SK-N-SH treated with all-trans-retinoic acid at 6 μM for 48 hours (cell line): ENCODE results near the gene RPA1.

Experiments
- ATAC-seq: fragments of 200-7000 bp; cut with Tn5 transposase; 3 replicates; pipeline ENCODE4 v1.9.1; 2020; ENCODE audit warnings: mild to moderate bottlenecking, moderate library complexity
- ARNTL ChIP-seq: fragments of 450-650 bp; formaldehyde crosslinking; IDR thresholded peaks from 2 replicates; pipeline ENCODE4 v1.5.0; 2020; ENCODE audit warnings: low read depth, mild to moderate bottlenecking, moderate library complexity, borderline replicate concordance
- BACH2 ChIP-seq: fragments of 250-450 bp; sonication (Bioruptor Pico); IDR thresholded peaks from 2 replicates; pipeline ENCODE4 v1.9.0; 2021; ENCODE audit warnings: mild to moderate bottlenecking, borderline replicate concordance
- ESRRG ChIP-seq: fragments of 250-450 bp; sonication (Bioruptor Pico); IDR thresholded peaks from 2 replicates; pipeline ENCODE4 v1.6.1; 2021; ENCODE audit warnings: mild to moderate bottlenecking
- GLIS3 ChIP-seq: fragments of 250-450 bp; sonication (Bioruptor Pico); IDR thresholded peaks from 2 replicates; pipeline ENCODE4 v1.5.0; 2020; ENCODE audit warnings: mild to moderate bottlenecking, moderate library complexity
- ISL1 ChIP-seq: fragments of 250-450 bp; sonication (Bioruptor Pico); IDR thresholded peaks from 2 replicates; pipeline ENCODE4 v2.1.2; 2022; ENCODE audit warnings: mild to moderate bottlenecking, moderate library complexity
- OSR1 ChIP-seq: fragments of 250-450 bp; sonication (Bioruptor Pico); IDR thresholded peaks from 2 replicates; pipeline ENCODE4 v1.8.0; 2022; ENCODE audit warnings: moderate library complexity, mild to moderate bottlenecking, inconsistent platforms
- PPARA ChIP-seq: fragments of 250-450 bp; sonication (Bioruptor Pico); IDR thresholded peaks from 2 replicates; pipeline ENCODE4 v1.5.0; 2020; ENCODE audit warnings: mild to moderate bottlenecking, borderline replicate concordance
- RARB ChIP-seq: fragments of 250-450 bp; sonication (Bioruptor Pico); IDR thresholded peaks from 2 replicates; pipeline ENCODE4 v1.8.0; 2021; ENCODE audit warnings: mild to moderate bottlenecking, moderate library complexity
- SNAI2 ChIP-seq: fragments of 250-450 bp; sonication (Bioruptor Pico); IDR thresholded peaks from 2 replicates; pipeline ENCODE4 v1.5.0; 2020; ENCODE audit warnings: mild to moderate bottlenecking, moderate library complexity
- TCF4 ChIP-seq: fragments of 250-450 bp; sonication (Bioruptor Pico); IDR thresholded peaks from 2 replicates; pipeline ENCODE4 v1.8.0; 2021; ENCODE audit warnings: mild to moderate bottlenecking, moderate library complexity, borderline replicate concordance
- TOX ChIP-seq: fragments of 250-450 bp; sonication (Bioruptor Pico); IDR thresholded peaks from 2 replicates; pipeline ENCODE4 v1.8.0; 2021; ENCODE audit warnings: mild to moderate bottlenecking, moderate library complexity, borderline replicate concordance
- ZFP3 ChIP-seq: fragments of 250-450 bp; sonication (Bioruptor Pico); IDR thresholded peaks from 2 replicates; pipeline ENCODE4 v1.5.0; 2020; ENCODE audit warnings: mild to moderate bottlenecking, moderate library complexity
- ZFP30 ChIP-seq: fragments of 450-650 bp; formaldehyde crosslinking; IDR thresholded peaks from 2 replicates; pipeline ENCODE4 v1.5.0; 2022; ENCODE audit warnings: mild to moderate bottlenecking, moderate library complexity
- ZNF565 ChIP-seq: fragments of 450-650 bp; formaldehyde crosslinking; conservative IDR thresholded peaks from 2 replicates; pipeline ENCODE4 v1.5.0; 2020; ENCODE audit warnings: low read depth, mild to moderate bottlenecking, moderate library complexity
- ZNF70 ChIP-seq: fragments of 450-650 bp; formaldehyde crosslinking; IDR thresholded peaks from 2 replicates; pipeline ENCODE4 v1.5.0; 2020; ENCODE audit warnings: mild to moderate bottlenecking, moderate library complexity
- ZNF8 ChIP-seq: fragments of 450-650 bp; formaldehyde crosslinking; IDR thresholded peaks from 2 replicates; pipeline ENCODE4 v1.5.0; 2020; ENCODE audit warnings: mild to moderate bottlenecking, moderate library complexity
- TF ChIP-seq, protein P1 (sequence below): fragments of 250-450 bp; sonication (Bioruptor Pico); IDR thresholded peaks from 2 replicates; pipeline ENCODE4 v1.5.0; 2020; ENCODE audit warnings: mild to moderate bottlenecking, moderate library complexity
- TF ChIP-seq, protein P2 (sequence below): fragments of 250-450 bp; sonication (Bioruptor Pico); IDR thresholded peaks from 2 replicates; pipeline ENCODE4 v1.5.1; 2020; ENCODE audit warnings: low read depth, mild to moderate bottlenecking, moderate library complexity
- TF ChIP-seq, protein P3 (sequence below): fragments of 250-450 bp; sonication (Bioruptor Pico); IDR thresholded peaks from 2 replicates; pipeline ENCODE4 v1.8.0; 2021; ENCODE audit warnings: low read depth, mild to moderate bottlenecking, moderate library complexity, borderline replicate concordance

Gene RPA1

DNA sequence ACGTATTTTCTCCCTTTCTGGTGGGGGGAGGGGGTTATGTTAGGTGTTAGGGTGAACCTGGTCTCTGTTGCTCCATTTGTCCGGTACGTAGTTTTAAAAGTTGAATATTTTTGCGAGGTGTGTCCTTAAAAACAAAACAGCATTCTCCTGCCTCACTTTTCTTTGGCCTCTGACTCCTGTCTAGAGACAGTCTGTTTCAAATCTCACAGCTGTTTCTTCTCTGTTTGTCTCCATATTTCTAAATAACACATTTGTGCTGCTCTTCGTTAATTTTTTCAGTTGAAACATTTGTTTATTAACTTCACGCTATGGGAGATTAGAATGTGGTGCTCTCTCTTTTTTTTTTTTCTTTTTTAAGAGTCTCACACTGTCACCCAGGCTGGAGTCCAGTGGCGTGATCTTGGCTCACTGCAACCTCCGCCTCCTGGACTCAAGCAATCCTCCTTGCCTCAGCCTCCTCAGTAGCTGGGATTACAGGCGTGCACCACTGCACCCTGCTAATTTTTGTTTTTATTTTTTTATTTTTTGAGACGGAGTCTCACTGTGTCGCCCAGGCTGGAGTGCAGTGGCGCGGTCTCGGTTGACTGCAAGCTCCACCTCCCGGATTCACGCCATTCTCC, 31.7 kb downstream of the RPA1 start:
- TF ChIP-seq ZNF70 (CRISPR knock-in tag) (no peak), ZNF565 (CRISPR knock-in tag) (no peak), ZFP30 (CRISPR knock-in tag) (no peak), SNAI2 (no peak), BACH2 (CRISPR knock-in tag) (no peak), GLIS3 (no peak), OSR1 (CRISPR knock-in tag) (no peak), ZNF8 (CRISPR knock-in tag) (no peak)
- ATAC-seq, result no peak

DNA sequence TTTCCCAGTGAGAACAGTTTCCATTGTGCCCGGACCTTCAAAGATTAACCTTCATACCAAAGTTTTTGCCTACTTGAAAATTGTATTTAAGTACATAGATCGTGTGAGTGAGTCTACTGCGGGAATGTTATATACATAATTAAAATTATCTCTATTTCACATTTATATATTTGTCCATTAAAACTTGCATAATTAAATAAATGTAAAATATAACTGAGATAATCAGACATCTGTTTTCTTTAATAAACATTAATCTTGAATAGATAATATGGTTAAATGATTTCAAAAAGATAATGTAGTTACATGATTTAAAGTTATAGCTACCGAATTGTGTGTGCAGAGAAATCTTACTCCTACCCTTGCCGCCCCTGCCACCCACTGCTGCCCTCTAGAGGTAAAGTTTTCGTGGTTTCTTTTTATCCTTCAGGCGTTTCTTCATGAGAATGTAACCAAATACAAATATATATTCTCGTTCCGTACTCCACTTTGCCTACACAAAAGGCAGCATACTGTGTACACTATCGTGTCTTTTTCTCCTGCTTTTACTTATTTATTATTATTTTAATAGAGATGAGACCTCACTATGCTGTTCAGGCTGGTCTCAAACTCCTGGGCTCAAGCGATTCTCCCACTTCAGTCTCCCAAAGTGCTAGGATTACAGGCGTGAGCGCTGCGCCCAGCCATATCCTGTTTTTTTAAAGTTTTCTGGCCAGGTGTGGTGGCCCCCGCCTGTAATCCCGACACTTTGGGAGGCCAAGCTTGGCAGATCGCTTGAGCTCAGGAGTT, 35.6 kb downstream of the RPA1 start:
- TF ChIP-seq TCF4 (CRISPR knock-in tag) (peak; percentile 87), RARB (no peak), ISL1 (peak; percentile 75)
- ATAC-seq, result peak; percentile 63; the same call in 2 of the 3 replicates

DNA sequence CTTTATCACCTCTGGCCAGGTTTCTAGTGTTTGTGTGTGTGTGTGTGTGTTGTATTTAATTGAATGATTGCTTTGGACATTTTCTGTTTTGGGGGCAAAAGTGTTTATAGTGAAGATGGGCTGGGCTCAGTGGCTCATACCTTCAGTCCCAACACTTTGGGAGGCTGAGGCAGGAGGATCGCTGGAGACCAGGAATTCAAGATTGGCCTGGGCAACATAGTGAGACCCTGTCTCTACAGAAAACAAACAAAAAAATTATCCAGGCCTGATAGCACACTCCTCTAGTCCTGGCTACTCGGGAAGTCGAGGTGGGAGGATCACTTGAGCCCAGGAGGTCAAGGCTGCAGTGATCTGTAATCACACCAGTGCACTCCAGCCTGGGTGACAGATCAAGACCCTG, 37.5 kb downstream of the RPA1 start:
- no peak for ATAC-seq
- TF ChIP-seq ZNF8 (CRISPR knock-in tag), result no peak
- no peak for TF ChIP-seq BACH2 (CRISPR knock-in tag)
- no peak for TF ChIP-seq PPARA (CRISPR knock-in tag)
- no peak for TF ChIP-seq ZFP3 (CRISPR knock-in tag)
- TF ChIP-seq, protein P1, sequence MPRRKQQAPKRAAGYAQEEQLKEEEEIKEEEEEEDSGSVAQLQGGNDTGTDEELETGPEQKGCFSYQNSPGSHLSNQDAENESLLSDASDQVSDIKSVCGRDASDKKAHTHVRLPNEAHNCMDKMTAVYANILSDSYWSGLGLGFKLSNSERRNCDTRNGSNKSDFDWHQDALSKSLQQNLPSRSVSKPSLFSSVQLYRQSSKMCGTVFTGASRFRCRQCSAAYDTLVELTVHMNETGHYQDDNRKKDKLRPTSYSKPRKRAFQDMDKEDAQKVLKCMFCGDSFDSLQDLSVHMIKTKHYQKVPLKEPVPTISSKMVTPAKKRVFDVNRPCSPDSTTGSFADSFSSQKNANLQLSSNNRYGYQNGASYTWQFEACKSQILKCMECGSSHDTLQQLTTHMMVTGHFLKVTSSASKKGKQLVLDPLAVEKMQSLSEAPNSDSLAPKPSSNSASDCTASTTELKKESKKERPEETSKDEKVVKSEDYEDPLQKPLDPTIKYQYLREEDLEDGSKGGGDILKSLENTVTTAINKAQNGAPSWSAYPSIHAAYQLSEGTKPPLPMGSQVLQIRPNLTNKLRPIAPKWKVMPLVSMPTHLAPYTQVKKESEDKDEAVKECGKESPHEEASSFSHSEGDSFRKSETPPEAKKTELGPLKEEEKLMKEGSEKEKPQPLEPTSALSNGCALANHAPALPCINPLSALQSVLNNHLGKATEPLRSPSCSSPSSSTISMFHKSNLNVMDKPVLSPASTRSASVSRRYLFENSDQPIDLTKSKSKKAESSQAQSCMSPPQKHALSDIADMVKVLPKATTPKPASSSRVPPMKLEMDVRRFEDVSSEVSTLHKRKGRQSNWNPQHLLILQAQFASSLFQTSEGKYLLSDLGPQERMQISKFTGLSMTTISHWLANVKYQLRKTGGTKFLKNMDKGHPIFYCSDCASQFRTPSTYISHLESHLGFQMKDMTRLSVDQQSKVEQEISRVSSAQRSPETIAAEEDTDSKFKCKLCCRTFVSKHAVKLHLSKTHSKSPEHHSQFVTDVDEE (CRISPR knock-in tag), result no peak
- TF ChIP-seq SNAI2, result no peak
- no peak for TF ChIP-seq ZNF565 (CRISPR knock-in tag)
- TF ChIP-seq RARB, result no peak
- TF ChIP-seq ZFP30 (CRISPR knock-in tag), result no peak
- TF ChIP-seq ISL1, result no peak
- TF ChIP-seq, protein P2, sequence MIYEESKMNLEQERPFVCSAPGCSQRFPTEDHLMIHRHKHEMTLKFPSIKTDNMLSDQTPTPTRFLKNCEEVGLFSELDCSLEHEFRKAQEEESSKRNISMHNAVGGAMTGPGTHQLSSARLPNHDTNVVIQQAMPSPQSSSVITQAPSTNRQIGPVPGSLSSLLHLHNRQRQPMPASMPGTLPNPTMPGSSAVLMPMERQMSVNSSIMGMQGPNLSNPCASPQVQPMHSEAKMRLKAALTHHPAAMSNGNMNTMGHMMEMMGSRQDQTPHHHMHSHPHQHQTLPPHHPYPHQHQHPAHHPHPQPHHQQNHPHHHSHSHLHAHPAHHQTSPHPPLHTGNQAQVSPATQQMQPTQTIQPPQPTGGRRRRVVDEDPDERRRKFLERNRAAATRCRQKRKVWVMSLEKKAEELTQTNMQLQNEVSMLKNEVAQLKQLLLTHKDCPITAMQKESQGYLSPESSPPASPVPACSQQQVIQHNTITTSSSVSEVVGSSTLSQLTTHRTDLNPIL, result no peak

DNA sequence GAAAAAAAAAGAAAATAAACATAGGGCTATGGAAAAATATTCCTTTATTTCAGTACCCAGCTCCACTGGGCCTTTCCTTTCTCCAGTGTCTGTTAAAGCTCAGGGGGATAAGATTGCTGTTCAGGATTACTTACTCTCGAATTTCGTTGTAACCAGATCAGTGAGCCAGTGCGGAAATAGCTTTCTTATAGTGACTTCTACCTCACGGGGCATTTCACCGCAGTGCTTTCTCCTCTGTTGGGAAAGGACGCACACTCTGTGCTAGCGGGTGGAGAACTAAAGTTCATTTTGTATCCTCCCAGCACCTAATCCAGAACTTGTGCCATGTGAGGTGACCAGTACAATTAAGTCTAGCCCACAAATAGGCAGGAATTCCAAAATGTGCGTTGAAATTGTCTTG, 38.3 kb downstream of the RPA1 start:
- no peak for ATAC-seq
- TF ChIP-seq ISL1, result no peak
- no peak for TF ChIP-seq ZFP30 (CRISPR knock-in tag)
- TF ChIP-seq TCF4 (CRISPR knock-in tag), result no peak
- no peak for TF ChIP-seq RARB
- TF ChIP-seq BACH2 (CRISPR knock-in tag), result no peak
- TF ChIP-seq TOX (CRISPR knock-in tag), result no peak

DNA sequence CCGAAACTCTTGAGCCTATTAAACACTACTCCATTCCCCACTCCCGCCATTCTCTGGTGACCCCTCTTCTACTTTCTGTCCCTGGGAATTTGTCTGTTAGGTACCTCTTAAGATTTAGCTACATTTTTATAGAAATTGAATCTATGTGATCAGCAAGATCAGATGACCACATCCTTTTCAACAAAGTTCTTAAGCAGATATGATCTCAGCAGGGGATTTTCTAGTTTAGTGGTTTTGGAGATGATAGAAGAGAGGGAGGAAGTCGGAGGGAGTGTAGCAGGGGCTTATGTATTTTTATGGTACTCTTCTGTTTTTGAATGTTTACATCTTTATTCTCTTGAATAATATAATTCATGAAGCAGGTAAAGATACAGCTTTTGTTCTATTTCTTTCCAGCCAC, 40.8 kb downstream of the RPA1 start:
- TF ChIP-seq ZNF565 (CRISPR knock-in tag) (no peak), ZNF8 (CRISPR knock-in tag) (no peak), ESRRG (CRISPR knock-in tag) (no peak), ARNTL (CRISPR knock-in tag) (no peak)
- TF ChIP-seq, protein P1 (CRISPR knock-in tag), result no peak
- TF ChIP-seq, protein P3, sequence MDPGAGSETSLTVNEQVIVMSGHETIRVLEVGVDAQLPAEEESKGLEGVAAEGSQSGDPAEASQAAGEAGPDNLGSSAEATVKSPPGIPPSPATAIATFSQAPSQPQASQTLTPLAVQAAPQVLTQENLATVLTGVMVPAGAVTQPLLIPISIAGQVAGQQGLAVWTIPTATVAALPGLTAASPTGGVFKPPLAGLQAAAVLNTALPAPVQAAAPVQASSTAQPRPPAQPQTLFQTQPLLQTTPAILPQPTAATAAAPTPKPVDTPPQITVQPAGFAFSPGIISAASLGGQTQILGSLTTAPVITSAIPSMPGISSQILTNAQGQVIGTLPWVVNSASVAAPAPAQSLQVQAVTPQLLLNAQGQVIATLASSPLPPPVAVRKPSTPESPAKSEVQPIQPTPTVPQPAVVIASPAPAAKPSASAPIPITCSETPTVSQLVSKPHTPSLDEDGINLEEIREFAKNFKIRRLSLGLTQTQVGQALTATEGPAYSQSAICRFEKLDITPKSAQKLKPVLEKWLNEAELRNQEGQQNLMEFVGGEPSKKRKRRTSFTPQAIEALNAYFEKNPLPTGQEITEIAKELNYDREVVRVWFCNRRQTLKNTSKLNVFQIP, result no peak
- no peak for ATAC-seq
